Dedifferentiated amniotic fluid mesenchymal stem cell (primary cell): ENCODE results near the gene COPG2.
"Not testable (repeated sequence)": the region's sequence is repeated elsewhere in the genome, so short reads cannot be mapped to it uniquely, and the experiment has no call there.

Source experiments
- DNase-seq: peaks from one replicate; pipeline ENCODE4 v3.0.0-alpha.2; 2016; ENCODE audit errors: extremely low spot score

The COPG2 gene, protein sequence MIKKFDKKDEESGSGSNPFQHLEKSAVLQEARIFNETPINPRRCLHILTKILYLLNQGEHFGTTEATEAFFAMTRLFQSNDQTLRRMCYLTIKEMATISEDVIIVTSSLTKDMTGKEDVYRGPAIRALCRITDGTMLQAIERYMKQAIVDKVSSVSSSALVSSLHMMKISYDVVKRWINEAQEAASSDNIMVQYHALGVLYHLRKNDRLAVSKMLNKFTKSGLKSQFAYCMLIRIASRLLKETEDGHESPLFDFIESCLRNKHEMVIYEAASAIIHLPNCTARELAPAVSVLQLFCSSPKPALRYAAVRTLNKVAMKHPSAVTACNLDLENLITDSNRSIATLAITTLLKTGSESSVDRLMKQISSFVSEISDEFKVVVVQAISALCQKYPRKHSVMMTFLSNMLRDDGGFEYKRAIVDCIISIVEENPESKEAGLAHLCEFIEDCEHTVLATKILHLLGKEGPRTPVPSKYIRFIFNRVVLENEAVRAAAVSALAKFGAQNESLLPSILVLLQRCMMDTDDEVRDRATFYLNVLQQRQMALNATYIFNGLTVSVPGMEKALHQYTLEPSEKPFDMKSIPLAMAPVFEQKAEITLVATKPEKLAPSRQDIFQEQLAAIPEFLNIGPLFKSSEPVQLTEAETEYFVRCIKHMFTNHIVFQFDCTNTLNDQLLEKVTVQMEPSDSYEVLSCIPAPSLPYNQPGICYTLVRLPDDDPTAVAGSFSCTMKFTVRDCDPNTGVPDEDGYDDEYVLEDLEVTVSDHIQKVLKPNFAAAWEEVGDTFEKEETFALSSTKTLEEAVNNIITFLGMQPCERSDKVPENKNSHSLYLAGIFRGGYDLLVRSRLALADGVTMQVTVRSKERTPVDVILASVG

DNA sequence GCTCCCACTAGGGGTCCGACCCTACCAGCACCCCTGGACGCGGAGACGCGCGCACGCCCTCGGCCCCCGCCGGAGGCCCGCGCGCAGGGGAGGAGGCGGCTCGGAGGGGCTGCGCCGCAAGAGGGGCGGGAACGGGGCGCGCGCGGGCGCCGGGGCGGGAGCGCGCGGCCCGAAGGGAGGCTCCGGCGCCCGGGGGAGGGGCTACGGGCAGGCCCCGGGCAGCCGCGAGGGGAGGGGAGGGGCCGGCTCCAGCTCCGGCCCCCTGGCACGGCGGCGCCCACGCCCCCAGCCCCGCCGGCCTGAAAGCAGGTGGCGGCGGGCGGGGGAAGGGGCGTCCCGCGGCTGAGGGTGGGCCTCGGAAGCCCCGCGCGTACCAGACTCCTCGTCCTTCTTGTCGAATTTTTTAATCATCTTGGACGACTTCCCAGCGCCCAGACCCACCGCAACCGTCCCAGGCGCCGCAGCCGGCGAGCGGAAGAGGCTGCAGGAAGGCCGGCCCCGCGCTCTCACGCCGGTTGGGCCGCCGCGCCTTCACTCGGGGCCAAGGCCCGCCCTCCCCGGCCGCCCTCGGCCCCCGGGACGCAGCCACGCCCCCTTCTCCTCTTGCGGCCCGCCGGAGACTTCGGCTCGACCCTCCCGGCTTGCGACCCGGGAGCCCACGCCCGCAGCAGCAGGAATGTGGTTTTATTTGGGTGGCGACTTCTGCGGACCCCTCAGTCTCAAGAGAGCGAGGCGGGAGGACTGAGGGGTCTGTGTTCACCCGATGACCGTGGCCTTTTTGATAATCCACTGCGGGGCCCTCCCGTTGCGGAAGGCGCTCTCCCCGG lies at the start of gene COPG2:
TSS of gene COPG2 (minus strand) at position 491 of the 827 bp plus-strand sequence. CDS start at position 411, 80 bp downstream.
- peak; percentile 74 for DNase-seq

DNA sequence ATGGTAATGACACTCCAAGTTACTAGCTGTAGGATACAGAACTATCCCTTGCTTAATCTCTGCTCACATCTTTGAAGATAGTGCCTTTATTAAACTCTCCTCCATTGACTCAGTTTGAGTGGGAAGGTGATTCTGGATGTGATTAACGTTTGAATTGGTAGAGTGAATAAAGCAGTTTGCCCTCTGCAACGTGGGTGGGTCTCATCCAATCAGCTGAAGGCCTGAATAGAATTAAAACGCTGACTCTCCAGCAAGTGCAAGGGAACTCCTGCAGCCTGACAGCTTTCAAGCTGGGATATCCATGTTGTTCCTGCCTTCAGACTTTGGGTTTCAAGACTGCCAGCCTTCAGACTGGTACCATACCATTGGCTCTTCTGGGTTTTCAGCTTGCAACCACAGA lies 43.9 kb upstream of the COPG2 start:
- no peak for DNase-seq

DNA sequence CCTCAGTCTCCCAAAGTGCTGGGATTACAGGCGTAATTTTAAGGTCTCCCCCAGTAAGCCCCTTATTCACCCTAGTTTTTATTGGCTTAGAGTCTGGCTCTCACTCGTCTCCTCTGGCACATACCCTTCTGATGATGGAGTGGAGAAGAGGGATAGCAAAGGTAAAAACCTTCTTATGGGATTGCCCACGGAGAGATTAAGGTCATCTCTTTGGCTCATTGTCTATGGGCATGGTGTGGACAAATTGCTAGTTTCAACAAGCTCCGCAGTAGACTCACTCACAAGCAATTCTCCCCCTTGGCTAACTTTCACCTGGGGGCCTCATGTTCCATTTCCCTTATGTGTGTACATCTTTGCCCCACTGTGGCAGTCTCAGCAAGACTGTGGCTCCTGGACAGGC lies 40.2 kb upstream of the COPG2 start:
- no peak for DNase-seq

DNA sequence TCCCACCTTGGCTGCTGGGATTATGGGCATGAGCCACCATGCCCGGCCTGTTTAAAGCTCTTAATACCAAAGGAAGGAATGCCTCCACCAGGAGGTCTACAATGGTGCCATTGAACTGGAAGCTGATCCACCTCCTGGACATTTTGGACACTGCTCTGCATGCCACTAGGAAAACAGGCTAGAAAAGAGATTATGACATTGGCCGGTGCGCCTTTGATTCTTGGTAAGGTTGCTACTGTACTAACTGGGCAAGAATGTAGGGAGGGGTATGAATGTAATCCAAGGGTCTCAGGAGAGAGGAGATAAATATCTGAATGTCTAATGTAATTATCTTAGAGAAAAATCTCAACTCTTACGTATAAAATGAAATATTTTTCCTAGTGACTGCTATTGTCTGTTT lies 39.5 kb upstream of the COPG2 start:
- no peak for DNase-seq

DNA sequence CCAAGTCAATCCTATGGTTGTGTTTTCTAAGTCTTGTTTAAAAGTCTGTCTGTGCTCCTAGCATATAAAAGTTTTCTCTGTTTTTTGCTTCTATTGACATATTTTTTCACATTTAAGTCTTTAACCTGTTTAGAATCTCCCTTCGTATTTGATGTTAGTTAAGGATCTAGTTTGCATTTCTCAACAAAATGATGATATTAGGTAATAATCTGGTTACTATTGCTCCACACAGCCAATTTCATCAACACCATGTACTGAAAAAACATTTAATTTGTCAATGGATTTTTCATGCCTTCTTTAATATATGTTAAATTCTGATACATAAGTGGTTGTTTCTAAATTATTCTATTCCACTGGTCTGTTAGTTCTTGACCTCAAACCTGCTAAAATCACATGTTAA lies 35.3 kb upstream of the COPG2 start:
- DNase-seq: no peak

DNA sequence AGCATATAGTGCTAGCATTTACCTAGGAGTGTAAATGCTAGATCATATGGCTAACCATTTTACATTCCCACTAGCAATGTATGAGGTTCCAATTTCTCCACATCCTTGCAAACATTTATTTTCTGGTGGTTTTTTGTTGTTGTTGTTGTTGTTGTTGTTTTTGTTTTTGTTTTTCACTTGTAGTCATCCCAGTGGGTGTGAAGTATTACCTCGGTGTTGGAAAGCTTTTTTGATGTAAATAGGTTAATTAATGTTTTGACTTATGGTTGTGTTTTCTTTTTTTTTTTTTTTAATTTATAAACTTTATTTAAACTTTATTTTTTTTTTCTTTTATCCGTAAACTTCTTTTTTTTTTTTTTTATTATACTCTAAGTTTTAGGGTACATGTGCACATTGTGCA lies 33.1 kb upstream of the COPG2 start:
- no peak for DNase-seq

DNA sequence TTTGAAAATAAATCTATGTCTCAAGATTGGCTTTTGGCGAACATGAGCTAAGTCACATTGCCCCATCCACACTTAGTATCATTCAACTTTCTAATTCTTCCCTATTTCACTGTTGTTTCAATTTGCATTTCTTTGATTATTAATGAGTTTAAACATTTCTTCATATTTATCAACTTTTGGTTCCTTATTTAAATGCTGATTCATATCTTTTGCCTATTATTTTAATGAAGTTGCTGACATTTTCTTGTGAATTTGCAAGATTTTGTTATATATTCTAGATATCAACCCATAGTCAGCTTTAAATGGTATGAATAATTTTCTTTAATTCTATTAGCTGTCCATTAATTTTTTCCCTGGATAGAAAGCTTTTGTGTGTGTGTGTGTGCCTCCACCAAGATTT lies 32.2 kb upstream of the COPG2 start:
- DNase-seq: no peak

DNA sequence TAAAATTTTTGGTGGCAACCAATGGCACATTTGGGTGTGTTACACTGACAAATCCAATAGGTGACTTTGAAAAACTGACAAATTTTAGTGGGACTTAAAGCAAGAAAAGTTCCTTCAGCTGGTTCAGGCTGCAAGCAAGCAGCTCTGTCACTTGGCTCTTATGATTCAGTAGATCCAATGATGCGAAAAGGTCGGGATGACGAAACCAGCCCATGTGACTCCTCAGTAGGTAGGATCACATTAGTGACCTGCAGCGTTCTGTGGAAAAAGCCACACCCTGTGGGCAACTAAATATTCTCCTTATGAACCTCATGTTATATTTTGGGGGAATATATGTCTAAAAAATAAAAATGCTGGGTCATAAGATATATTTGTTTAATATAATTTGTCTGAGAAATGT lies 31.1 kb upstream of the COPG2 start:
- DNase-seq: no peak

DNA sequence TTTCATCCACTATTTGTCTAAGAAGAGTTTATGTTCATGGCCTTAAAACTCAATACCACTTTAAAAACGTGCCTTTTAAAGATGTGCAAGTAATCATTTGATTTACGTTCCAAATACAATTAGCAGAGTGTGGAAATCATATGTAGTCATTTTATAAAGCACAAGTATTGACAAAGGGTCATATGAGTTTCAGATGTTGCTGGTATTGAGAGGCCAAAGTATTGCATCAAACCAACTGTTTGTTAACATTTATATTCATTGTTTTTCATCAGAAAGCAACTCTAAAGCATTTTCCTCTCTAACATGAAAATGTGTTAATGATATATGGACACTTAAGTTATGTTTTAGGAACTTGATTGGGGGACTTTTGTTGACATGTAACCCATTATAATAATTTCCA lies 29.3 kb upstream of the COPG2 start:
- no peak for DNase-seq

DNA sequence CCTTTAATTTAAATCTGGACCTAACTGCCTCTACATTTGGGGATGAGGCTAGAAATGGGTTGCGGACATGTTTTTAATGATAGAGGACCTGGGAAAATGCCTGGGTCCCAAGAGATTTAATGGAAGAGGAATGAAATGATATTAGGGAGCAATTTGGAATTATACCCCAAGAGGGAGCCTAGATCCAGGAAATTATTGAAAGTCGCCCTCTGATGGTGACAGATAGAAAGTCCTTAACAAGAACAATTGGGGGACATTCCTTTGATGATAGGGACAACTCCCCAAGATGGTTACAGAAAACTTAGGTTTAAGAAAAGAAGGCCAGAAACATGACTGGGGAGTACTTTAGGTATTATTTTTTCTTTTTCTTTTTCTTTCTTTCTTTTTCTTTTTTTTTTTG lies 27.3 kb upstream of the COPG2 start:
- no peak for DNase-seq

DNA sequence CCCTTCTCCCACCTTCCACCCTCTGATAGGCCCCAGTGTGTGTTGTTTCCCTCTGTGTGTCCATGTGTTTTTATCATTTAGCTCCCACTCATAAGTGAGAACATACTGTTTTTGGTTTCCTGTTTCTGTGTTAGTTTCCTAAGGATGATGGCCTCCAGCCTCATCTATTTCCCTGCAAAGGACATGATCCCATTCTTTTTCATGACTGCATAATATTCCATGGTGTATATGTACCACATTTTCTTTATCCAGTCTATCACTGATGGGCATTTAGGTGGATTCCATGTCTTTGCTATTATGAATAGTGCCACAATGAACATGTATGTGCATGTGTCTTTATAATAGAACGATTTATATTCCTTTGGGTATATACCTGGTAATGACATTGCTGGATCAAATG lies 23.8 kb upstream of the COPG2 start:
- DNase-seq: not testable (repeated sequence)

DNA sequence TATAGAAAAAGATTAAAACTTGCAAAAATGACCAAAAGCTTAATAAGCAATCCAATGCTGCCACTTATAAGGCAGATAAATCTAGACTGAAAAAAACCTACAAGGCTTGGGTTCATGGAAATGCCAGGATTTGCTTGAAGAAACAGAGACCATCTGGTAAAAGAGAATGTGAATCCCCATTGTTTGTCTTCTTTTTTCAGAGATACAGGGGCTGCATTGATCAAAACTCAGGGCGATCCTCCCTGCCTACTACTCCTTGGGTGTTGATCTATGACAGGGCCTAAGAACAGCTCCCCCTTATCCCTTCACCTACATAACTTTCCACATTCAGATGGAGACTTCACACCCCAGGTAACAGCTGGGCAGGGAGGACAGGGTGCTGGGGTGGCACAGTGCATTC lies 21.1 kb upstream of the COPG2 start:
- no peak for DNase-seq

DNA sequence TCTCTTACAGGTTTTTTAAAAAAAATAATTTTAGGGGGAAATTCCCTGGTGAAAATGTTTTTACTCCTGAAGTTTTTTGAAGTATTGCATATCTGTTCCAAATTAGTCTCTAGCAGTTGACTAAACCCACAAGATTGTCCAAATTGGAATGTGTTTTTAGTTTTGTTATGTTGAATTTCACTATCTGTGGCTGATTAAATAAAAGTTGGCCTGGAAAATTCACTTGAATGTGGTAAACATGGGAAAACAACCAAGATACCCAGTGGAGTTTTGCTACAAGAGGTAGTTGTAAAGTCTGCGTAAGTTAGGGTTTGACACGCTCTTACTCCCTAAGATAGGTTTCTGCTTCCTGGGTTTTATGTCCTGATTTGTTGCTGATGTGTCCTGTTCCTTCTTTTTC lies 14.5 kb upstream of the COPG2 start:
- peak; percentile 18 for DNase-seq

DNA sequence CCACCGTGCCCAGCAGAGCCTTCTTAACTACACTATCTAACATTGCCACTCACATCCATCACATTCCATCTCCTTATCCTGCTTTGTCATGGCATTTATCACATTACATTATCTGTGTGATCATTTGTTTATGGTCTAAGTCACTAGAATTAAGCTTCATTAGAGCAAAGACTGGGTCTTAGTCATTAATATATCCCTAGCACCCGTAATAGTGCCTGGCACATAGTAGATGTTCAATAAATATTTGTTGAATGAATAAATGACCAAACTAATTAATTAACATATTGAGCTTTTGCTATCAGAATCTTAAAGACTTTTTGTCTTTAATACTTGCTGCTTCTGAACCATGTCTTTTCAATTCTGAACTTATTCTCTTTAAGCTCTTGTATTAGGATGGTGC lies 5.9 kb upstream of the COPG2 start:
- no peak for DNase-seq

DNA sequence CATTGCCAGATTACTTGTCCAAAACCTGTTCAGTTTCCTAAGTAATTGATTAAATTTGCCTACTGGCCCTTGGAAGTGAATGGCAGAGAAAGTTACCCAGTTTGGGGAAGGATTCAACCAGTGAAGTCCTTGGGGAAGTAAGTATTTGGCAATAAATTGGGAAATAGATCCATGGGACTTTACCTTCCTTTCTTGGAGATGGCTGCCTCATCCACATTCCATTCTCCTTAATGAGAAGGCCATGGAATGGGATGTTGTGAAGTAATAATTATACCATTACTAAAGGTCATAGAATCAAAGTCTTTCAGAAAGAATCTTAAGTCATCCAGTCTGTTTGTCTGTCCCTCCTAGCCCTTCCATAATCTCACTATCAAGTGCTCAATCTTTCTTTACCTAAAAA lies 4.5 kb upstream of the COPG2 start:
- DNase-seq: no peak

DNA sequence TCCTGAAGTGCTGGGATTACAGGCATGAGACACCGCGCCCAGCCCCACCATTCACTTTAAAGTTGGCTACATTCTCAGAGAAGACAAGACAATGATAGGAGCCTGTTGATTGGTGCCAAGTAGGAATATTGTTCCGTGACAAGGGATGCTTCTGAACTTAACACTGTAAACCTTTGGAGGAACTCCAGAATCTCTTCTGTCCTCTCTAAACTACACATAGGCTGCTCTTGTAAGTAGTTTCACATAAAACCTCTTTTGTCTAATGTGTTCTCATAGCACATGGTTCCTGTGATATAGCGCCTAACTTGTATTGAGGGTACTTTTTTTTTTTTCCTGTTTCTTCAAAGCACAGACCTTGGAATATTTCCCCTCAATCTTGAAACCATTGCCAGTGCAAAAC lies 3.6 kb upstream of the COPG2 start:
- no peak for DNase-seq

DNA sequence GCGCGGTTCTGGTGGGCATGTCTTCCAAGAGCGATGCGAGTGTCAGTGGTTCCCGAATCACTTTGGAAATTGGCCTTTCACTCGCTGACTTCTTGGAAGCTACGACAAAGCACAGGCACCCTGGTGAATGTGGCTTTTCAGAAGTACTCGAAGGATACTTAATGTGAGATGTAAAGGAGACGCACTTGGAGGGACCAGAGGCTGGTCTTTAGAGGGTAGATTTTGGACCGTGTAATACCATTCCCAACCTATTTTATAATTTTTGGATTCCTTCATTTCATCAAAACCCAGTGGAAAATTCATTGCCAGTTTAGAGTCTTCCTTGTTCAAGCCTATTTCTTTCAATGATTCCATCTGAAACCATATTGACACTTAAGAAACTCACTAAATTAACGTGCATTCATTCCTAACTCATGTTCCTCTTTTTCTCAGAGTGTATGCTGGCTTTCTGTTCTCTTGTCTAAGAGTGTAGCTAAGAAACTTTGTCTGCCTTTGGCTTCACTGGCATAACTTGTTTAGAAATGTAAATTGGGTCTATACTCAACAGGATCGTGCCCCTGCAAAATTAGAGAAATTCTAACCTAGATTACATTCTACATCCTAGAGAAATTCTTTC lies 645 bp upstream of the COPG2 start:
- DNase-seq: no peak

DNA sequence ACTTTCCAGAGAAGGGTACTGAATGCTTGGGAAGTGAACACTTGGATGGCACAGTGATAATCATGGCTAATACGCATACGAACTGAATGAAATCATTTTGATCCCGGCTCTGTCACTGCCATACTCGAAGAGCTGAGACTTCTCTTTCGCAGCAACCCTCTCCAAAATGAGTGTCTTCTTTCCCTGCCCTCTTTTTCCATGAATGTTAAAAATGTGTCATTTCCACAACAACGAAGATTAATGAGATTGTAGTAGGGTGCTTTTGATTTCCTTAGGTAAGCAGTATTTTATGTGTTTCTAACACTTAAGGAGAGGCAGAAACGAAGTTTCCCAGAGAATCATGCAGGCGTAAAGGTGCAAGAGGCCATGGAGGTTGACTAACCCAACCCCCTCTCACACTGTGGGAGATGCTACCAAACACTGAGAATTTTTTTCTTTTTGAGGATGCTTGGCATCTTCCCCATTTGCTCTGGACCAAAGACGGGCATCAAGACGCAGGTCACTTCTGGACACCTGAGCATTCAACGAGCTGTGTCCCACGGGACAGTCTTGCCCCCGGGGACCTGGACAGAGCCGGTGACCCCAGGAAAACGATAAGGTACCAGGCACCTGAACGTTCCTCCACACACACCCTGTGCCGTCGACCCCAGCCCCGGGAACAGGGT lies 823 bp downstream of the COPG2 start:
- no peak for DNase-seq

DNA sequence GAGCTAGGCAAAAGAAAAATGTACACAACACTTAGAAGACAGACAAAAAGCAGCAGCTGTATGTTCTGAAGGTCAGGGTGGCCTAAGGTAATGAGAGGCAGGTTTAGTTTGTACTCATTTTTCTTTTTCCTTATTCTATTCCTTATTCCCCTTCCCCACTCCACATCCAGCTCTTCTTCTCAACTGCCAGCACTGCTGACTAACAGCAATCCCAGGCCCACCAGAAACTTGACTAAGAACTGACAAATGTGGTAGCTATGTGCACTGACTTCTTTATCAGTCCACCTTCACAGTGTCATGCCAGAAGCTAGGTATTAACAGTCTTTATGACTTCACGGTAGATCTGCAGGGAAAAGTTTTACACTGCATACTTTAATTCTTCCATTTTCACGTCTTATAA lies 6.1 kb downstream of the COPG2 start:
- DNase-seq: no peak

DNA sequence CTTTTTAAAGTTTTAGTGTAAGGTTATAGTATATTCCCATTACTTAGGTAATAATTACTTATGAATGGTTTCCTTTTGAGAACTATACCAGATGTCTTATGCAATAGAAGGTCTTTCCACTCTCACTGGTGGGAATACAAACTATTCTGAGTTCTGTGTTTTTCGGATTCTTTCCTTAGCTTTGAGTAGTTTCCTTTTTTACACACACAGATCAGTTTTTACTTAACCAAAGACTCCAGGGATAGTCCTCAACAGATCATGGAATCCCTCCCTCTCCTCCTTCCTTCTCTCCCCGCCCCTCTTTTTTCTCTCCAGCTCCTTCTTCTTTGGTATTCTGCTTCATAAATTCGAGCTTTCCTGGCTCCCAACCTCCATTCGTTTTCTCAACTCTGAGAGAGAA lies 13.3 kb downstream of the COPG2 start:
- DNase-seq: no peak

DNA sequence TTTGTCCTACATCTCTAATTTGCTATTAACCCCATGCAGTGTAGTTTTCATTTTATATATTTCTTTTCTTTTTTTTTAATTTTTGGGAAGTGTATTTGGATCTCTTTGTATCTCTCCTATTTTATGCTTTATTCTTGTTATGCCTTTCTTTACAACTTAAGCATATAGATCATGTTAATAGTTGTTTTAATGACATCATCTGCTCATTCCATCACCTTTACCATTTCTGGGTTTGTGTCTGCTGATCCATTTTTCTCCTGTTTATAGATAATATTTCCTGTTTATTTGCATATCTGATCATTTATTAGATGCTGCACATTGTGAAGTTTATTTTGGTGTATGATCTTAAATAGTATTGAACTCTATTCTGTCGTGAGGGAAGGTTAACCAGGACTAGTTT lies 13.7 kb downstream of the COPG2 start:
- DNase-seq: no peak
